ENCODE measurements around the gene STK26.
A peak's percentile ranks its signal among the peaks of the same experiment; 100 is the strongest.
"Not testable (repeated sequence)": the region's sequence is repeated elsewhere in the genome, so short reads cannot be mapped to it uniquely, and the experiment has no call there.

STK26 gene

DNA sequence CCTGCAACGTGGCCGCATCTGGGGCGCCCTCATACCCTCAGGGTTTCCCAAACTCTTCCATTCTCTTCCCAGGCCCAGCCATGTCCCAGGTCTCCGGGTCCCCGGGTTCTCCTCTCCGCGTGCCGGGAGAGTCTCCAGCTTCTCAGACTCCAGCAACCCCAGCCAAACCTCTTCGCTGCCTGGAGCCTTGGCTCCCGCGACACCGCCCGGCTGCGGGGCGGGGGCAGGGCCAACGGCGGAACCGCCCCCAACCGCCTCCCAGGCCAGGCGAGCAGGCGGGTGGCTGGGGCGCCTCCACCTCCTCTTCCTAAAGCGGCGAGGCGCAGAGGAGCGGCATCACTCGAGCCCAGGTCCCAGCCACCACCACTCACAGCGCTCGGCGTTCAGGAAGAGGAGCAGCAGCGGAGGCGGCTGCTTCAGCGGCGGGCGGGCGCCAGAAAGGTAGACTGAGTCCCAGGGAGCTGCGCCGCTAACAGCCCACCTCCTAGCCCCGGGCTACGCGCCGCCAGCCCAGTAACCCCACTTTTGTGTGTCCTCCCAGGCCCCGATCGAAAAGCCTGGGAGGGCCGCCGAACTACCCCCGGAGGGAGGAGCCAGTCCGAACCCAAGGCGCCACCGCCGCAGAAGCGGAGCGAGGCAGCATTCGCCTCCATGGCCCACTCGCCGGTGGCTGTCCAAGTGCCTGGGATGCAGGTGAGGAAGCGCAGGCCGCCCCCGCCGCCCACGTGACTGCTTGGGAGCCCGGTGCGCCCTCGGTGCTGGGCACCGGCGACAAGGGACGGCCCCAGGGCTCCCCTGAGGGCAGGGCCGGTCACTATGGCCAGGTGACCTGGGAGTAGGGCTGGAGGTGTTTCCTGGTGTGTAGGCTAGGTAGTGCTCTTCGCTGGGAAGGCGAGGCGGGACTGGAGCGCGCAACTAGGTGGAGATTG, at the start of gene STK26:
TSS of gene STK26 (plus strand) at position 336 of the 929 bp plus-strand sequence. CDS start at position 652, 316 bp downstream.
- peak; percentile 21 for DNase-seq

DNA sequence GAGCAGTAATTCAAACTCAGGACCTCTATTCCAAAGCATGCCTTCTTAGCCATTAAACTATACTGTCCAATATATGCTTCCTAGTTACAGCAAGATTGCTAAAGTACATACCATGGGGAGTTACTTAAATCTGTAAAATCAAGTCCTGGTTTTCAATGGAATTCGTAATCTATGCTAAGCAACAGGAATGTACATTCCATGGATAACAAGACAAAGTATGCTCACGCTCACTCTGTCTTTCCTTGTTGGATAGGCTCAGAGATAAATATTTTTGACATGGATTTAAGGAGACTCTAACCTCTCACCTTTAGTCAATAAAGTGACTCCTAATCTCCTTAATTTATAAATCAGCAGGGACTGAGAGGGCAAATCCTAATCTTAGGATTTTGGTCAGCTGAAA, 47.3 kb upstream of the STK26 start:
- no peak for DNase-seq

DNA sequence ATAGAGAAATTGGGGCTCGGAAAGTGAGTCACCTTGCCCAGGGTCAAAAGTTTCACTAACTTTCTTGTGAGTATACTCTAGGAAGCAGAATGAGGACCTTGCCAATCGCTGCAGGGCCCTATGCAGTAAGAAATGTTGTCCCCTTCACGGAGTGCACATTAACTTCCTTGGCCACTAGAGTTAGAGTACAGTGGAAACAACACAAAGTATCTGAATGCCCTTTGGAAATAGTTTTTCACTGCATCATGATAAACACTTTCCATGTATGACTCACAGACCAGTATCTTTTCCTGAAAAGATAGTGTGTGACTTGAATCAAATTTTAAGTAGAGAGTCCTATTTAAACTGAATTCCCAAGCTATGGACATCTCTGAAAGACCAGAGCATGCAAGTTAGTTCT, 45.5 kb upstream of the STK26 start:
- no peak for DNase-seq

DNA sequence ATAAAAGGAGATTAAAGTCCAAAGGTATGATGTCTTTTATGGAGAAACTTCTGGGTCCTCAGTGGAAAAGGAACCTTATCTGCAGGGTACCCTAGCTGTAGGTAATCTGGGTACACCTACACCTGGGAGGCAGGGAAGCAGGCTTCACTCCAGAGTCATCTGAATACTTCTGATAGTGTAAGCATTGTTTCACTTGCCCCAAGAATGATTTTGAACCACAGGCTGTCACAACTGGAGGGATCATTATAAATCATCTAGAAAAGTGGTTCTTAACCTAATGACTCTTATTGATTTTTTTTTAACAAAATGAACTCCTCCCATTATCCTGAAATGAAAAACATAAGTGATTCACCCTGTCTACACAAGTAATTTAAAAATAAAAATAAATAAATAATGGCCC, 44.0 kb upstream of the STK26 start:
- DNase-seq: no peak

DNA sequence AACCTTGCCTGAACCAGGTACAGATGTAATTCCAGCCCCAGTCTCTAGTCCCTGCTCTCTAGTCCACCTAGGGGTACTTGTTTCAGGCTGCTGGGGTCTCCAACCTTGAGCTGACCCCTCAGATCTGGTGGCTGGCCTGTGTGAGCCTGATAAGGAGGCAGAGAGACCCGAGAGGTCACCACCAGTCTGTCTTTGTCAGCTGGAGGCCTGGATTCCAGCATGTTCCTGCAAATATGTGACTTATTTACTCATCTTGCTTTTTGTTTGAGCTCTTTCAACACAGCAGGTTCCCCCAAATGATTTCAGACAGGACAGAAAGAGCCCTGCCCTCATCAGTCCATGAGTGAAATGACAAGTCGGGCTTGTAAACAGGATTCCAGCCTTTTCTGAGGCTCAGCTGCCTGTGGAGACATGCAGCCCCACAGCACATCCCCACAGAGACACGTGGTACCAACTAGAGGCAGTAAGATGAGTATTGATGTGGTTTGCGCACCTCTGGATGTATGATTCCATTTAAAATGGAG, 37.5 kb upstream of the STK26 start:
- DNase-seq: no peak

DNA sequence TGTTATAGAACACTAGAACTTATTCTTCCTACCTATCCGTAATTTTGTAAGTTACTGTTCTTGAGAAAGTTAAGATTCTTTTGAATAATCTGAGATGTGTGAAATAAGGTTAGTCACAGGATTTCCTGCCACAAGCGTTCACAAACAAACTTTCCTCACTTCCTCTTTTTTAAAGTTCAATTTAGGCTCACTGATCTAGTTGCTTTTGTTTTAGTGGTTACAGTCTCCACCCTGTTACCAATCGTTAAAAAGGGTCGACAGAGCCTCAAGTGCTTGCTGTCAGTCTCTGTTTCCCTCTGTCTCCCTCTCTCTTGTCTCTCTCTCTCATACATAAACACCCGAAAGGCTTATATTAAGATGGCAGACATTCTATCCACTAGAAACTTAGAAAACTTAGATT, 35.9 kb upstream of the STK26 start:
- DNase-seq: no peak

DNA sequence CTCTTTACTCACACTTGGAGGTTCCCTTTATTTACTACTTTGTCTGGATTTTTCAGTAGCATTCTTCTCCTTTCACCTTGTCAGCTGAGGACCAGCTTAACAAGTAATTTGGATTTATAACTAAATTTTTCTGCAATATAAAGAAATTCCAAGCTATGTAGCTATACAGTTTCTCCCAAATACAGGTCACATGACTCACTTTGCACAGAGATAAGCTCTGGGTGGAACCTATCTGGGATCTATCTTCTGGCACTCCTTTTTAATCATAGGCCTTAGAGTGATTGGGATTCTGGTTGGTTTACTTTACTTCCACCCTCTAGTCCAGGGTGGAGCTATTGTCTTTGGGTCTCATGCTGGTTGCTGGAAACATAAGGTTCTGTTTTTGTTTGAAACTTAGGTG, 34.9 kb upstream of the STK26 start:
- DNase-seq: no peak

DNA sequence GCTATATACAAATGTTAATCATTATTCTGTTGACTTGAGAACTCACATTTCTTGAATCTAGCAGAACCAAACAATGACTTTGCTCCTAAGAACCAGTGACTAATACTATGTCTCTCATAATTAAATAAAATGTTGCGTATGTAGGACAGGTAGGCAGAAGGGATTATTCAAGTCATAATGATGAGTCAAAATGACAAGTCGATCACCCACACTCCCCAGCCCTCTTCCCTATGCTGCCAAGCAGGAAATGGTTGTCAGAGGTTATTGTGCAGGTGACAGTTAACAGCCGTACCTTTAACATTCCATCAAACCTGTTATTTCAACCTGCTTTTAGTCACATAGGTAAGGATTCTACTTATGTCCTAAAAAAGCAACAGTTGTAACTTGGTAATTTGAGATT, 22.0 kb upstream of the STK26 start:
- DNase-seq: no peak

DNA sequence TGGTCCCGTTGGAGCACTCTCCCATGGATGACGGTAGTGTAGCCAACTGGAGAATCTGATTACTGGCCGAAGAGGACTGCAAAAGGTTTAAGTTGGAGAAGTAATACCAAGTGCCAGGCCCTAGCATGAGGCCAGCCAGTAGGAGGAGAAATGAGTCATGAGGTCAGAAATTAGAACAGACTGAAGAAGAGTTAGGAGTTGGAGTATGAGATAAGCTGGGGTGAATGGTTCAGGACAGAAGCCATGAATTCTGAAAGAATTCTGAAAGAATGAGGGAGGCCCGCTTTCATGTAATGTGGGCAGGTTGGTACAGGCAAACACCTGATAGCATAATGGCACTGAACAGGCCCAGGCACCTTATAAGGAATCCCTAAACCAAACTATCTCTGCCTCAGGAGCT, 18.4 kb upstream of the STK26 start:
- DNase-seq: no peak

DNA sequence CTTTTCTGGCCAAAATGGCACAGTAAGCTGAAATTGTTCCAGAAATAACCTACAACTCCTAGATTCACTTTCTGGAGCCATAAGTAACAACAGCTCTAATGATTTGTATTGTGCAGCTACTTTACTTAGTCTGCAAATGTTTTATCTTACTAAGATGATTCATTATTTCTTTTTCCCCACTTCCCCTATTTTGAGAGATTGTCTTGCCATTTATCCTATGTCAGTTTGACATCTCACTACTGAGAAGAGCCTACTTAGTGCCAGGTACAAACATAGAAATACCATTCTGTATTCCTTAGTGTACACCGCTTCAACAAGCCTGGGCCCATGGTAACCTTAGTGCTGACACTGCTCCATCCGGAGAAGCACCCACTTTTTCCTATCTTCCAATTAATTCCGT, 13.8 kb upstream of the STK26 start:
- DNase-seq: no peak

DNA sequence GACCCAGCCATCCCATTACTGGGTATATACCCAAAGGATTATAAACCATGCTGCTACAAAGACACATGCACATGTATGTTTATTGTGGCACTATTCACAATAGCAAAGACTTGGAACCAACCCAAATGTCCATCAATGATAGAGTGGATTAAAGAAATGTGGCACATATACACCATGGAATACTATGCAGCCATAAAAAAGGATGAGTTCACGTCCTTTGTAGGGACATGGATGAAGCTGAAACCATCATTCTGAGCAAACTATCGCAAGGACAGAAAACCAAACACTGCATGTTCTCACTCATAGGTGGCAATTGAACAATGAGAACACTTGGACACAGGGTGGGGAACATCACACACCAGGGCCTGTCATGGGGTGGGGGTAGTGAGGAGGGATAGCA, 12.9 kb upstream of the STK26 start:
- not testable (repeated sequence) for DNase-seq

DNA sequence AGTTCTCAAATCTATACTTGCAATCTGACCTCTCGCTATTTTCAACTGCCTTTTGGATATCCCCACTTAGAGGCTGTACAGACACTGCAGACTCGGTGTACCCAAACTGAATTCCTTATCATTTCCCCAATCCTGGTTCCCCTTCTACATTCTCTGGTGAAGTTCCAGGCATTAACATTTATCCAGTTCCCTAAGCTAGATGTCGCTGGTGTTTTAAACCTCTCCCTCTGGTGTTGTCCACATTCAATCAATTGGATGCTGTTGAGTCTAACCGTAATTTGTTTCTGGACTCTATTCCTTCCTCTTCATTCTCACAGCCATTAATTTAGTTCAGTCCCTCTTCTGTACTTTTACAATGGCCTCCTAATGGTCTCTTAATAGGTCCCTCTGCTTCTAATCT, 7.2 kb upstream of the STK26 start:
- no peak for DNase-seq

DNA sequence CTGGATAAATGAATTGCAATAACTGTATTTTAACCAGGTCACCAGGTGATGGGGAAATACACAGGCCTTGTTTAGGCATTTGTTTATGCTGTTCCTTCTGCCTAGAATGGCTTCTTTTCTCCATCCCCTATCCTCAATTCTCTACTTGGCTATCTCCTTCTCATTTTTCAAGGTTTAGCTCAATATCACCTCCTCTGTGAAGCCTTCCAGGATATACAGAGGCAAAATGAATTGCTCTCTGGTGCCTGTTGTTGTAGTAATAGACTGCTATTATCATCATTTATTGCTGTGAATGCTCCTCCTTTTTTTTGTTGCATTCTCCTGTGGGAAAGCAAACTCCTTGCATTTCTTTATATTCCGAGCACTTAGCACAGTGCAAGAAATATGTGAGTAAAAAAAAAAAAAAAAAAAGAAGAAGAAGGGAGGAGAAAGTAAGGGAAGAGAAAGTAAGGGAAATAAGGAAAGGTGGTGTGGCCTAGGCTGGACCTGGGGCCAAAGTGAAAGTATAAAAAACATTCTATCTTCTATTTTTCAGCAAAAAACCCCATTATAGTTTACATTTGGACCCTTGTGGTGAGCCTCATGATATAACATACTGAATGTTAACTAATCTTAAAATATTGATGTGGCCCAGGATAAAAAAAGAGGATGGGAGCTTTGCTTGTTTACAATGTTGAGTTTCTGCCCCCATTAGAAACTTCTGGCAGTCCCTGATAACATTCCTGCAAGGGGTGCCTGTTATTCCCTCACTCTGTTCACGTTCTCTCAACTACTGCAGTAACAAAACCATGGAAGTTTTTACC, 6.3 kb upstream of the STK26 start:
- DNase-seq: no peak

DNA sequence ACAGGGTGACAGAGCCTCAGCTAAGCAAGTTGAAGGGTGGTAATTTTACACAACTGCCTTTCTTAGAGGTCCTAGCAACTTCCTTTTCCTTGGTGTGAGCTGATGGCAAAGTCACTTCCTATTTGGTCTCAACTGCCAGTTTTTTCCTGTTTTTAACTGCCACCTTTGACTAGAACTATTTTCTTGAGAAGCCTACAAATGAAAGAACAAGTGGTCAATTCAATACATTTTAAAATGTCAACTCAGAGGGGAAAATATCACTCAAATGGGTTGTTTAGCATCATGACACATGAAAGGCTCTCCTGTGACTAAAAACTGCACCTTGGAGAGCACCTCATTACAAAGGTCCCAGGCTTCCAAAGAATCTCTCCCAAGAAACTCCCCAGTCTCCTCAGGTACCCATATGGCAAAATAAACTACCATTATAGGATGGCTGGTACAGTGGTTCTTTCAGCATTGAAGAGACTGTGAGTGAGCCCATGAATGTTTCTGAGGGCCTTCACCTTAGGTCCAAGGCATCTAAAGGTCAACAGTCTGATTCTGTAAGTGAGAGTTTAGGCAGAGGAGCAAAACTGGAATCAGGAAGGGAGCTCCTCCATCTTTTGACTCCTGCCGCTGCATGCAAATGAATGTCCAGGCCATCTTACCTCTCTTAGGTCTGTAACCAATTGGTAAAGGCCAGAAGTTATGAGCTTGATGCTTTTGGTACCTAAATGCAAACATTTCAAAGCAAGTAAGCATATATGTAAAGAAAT, 5.5 kb upstream of the STK26 start:
- no peak for DNase-seq

DNA sequence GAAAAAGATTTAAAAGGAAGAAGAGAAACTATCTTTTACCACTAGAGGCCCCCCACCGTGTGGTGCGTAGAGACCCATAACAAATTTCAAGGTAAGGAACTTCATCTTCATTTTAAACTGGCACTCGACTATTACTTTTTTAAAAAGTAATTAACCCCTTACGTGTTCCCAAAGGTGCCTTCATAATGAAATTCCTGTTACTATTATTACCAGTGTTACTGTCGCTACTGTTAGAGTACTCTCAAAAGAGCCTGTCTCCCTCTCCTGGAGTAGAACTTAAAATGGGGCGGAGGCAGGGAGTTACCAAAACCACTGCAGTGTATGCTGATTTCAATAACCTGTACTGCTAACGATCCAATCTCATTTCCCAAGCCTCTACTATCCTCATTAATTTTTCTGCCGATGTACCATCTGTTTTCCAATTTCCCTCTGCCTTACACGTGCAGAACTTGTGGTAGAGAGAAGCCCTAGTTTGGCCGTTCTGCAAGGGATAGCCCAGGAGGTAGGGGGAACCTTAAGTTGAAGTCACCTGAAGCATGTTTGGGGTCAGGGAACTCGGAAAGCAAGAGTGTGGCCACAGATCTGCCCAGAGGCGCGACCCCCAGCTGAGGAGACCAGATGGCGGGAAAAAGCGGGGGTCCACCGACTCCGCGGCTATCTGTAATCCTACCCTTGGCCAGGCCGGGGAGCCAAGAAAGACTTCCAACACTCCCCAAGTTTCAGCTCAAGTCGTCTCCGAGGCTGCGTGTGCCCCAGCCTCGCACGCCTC, 720 bp upstream of the STK26 start:
- peak; percentile 24 for DNase-seq

DNA sequence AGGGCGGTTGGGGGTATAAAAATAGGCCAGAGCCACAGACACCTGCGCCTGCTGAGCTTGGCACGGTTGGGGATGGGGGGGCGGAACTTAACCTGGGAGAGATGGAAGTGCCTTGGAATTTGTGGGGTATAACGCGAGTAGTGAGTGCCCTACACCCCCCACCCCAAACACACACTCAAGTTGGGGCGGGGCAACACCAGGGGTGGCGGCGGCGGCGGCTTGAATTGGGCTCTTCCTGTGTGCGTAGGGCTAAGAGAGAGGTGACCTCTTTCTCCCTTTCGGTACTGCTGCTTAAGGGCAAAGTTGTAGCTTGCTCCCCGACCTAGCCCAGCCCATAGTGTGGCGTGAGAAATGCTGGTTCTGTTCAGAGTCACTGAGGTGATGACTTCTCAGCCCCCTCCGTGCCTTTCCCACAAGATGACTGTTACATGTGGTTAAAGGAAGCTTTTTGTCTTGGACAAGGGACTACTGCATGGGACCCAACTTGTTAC, 839 bp downstream of the STK26 start:
- no peak for DNase-seq

DNA sequence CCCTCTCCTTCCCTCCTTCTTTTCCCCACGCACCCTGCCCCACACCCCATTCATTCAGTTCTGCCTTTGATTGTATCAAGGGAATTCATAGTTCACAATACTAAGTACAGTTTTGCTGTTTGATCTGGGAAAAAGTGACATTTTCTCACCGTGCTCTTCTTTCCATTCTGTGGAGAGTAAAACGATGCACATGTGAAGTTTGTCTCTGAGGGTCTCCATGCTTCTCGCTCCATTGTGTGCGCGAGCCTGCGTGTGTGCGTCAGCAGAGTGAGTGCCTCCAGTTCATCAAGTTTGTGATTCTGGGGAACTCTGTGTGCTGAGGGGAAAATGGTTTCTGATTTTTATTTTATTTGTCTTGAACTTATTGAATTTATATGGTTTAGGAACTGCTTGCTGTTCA, 1.9 kb downstream of the STK26 start:
- DNase-seq: no peak

DNA sequence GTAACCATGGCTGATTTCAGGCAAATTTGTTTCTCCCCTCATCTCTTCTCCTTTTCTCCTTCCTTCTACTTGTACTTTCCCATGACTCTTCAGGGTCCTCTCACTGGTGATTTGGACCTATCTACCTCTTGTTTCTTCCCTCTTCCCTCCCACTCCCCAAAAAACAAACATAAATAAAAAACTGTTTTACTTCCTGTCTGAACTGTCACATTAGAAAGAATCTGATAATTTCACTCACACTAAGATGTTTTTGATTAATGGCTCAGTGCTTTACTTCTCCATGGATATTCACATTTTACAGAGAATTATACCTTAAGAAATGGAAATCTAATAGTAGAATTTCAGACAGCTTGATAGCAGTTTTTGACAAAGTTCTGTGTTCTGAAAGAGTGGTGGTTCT, 7.2 kb downstream of the STK26 start:
- DNase-seq: no peak

DNA sequence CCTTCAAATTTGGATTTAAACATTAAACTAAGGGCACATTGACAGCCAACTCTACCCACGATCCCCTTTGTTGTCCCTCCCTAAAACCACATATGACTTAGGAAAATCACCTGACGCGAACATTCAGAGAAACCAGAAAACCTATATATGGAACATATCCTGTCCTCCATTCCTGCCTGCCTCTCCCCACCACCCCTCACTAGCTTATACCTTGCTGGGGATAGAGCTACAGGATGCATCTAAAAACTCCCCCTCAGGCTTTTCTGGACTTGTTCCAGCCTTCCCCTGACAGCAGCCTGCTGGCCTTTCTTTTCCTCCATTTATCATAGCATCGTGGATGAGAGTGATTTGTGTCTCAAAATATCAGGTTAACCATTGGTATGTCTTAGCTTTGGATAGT, 8.8 kb downstream of the STK26 start:
- DNase-seq: no peak

DNA sequence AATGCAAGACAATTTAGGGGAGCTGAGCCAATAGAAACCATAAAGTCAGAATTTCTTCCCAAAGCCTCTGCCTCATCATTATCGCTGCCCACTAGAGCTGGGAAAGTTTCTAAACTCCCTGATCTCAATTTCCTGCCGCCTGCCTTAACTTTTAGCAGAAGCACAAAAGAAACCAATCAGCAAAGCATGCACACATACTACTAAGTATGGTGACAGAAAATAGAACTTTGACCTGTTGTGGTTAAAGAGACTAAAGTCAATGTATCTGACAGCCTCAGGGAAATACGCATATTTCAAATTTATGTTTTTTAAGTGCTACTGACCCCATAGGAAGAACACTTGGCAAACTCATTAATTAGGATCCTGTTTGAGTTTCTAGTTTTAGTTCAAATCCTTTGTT, 10.1 kb downstream of the STK26 start:
- no peak for DNase-seq

DNA sequence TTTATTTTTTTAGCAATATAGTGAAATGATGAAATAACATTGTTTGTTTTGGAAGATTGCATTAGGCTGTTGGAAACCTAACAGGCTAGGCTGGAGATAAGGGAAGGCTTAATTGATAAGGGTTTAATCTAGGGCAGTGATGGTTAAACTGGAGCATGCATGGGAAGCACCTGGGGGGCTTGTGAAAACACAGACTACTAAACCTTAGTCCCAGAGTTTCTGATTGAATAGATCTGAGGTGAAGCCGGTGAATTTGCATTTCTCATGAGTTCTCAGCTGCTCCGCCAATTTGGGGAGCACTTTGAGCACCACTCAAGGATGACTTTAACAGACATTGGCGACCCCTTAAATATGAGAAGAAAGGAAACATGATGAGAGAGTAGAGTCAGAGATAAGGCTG, 11.5 kb downstream of the STK26 start:
- no peak for DNase-seq

DNA sequence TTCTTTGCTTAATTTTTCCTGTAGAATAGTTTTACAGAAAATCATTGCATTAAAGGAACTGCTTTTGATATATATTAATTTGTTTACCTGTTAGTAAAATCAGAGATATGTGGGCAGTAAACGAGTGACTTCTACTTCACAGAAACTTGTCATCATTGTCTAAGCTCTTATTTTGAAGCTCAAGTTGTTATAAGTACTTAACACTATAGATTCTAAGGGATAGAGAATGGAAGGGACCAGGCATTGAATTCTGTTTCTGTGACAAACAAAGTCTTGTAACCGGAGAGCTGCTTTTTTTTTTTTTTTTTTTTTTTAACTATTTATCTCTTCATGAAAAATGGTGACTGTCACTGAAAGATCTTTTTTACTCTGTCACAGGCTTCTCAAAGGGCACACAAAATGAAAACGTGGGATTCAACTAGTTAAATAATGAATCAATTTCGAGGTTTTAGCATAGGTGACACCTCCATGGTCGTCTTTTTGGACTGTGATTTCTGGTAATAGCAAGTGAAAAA, 14.4 kb downstream of the STK26 start:
- no peak for DNase-seq
